ENCODE data around the gene BSCL2.
"Not testable (repeated sequence)": the region's sequence is repeated elsewhere in the genome, so short reads cannot be mapped to it uniquely, and the experiment has no call there.

BSCL2 gene

DNA sequence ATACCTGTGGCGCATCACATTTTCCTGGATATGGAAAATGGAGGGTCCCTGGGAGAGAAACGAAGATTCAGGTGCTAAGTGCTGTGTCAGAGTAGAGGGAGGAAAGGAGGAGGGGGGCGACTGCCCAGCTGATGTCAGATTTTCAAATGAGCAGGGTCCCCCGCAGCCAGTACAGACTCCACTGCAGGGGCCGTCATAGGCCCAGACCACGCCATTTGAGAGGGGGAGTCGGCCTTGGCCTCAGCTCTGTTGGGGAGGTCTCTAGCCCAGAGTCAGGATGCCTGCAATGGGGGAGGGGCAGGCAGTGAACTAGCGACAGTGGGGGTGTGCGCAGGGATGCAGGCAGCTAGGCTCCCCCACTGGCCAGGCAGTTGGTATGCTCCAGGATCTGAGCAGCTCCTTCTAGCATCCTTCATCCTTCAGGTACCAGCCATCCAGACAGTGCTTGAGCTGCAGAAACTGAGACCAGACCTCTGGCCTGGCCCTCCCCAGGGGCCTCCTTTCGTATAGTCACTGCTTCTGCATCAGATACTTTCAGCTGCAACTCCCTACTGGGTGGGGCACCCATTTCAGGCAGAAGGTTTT, at the start of gene BSCL2, which contains the start of gene GNG3:
Gene BSCL2, minus strand, starts transcription at position 148 of the 585 bp plus-strand sequence. CDS start 229 bp downstream, outside the sequence.
Gene GNG3, plus strand, starts transcription at position 400 of the 585 bp plus-strand sequence. CDS start 620 bp downstream, outside the sequence.
- in situ Hi-C loops (cut with MboI; ENCODE audit: low sequenced_read_pairs): no loop called here

DNA sequence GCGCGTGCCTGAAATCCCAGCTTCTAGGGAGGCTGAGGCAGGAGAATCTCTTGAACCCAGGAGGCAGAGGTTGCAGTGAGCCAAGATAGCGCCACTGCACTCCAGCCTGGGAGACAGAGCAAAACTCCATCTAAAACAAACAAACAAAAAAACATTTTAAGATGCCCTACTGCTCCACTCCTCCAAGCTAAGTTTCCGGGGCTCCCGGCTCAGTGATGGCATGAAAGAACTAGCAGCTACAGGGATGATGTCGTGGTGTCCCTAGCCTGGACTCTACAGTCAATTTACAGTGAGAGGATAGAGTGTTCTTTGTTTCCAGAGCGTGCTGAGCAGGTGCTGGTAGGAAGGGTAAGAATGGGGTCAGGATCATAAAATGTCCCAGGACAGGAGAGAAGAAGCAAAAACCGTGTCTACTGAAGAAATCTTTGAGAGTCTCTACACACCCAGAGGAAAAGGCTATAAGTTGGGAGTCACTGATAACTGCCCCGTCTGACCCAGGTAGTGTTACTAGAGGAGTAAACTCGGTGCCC, 47.9 kb upstream of the BSCL2 start:
- in situ Hi-C loops (cut with MboI; ENCODE audit: low sequenced_read_pairs): no loop called here

DNA sequence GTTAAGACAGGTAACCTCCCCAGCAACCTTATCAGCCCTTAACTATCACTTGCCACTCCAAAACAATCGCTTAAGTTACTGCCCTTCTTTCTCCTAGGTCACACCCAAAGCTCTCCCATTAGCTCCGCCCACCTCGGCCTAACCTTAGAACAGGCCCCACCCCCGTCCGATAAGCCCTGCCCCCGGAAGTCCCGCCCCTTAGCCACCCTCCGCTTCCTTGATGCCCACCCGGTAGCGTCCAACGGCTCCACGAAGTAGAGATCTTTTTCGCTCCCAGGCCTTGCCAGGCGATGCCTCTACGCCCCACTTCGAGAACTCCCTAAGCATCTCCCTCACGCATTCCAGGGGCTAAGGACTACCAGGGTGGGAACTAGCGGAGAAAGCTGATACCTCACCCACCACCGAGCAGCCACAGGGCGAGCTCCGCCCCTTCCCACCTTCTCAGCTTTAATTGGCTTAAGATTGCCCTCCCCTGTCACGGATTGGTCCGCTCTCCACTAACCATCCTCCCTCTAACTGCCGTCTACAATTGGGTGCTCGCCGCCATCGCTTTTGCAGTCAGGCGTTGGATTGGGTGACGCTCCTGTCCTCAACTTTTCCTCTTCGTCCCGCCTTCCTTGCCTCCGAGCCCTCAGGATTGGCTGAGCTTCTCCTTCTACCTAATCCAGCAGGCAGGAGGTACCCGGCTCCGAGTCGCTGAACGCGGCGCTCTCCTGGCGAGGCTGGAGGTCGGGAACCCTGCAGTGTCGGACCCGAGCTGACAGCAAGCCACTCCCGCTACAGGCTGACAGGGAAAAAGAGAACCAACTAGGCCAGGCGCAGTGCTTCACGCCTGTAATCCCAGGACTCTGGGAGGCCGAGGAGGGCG, 46.7 kb upstream of the BSCL2 start, which contains the start of gene ZBTB3:
Gene ZBTB3, minus strand, starts transcription at position 425 of the 868 bp plus-strand sequence. CDS start 496 bp downstream, outside the sequence.
- in situ Hi-C loops (cut with MboI; ENCODE audit: low sequenced_read_pairs): no loop called here

DNA sequence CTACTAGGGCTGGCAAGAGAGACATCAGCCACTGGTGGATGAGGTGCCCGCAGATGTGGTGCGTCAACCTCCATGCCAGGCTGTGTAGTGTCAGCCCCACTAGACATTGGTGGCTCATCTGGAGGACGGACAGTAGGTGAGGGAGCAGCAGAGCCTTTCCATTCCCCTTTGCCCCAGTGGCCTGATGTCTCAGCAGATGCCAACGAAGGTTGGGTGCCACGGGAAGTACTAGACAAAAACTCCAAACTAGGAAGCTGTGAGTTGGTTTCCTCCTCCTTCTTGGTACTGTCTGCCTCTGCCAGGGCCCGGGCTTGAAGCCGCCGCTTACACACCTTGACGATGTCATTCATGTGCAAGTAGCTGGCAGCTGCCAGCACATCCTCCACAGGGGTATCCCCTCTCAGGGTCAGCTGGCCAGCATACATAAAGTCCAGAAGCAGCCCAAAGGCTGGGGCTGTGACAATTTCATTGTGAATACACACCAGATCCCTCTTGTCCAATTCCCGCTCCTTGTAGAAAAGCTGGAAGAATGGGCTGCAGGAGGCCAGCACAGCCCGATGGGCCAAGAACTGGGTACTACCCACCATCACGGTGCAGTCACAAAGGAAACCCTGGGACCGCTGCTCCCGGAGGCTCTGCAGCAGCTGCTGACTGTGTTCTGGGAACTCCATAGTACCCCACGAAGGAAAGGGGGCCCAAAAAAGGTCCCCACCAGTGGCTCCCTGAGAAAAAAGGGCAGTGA, 45.9 kb upstream of the BSCL2 start:
- in situ Hi-C loops (cut with MboI; ENCODE audit: low sequenced_read_pairs): no loop called here

DNA sequence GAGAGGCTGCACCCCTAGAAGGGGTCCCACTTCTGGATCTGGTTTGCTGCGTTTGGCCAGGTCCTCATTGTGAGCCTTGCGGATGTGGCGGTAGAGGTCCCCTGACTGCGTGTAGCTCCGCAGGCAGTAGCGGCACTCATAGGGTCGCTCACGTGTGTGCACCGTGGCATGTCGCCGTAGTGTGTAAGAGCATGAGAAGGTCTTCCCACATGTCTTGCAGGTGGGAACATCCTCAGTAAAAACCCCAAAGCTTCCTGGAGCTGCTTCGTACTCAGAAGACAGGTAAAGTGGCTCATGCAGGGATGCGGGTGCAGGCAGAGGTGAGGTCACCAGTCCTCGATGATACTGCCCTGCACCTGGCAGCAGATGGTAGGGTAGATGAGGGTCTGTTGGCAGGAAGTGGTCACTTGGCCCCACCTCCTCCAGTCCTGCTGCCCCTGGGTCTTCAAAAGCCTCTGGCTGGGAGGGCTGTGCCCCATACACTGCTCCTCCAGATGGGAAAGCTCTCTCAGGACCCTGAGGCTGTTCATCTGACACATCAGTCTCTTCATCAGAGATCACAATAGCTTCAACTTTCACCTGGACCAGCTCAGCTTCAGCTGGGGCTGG, 45.1 kb upstream of the BSCL2 start:
- in situ Hi-C loops (cut with MboI; ENCODE audit: low sequenced_read_pairs): no loop called here

DNA sequence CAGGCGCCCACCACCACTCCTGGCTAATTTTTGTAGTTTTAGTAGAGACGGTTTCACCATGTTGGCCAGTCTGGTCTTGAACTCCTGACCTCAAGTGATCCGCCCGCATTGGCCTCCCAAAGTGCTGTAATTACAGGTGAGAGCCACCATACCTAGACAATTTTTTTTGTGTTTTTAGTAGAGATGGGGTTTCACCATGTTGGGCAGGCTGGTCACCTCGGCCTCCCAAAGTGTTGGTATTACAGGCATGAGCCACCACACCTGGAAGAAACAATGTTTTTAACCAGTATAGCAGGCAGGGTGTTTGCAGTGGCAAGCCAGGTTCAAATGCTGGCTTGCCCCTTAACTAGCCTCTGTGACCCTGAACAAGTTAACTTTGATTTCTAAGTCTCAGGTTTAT, 42.7 kb upstream of the BSCL2 start:
- in situ Hi-C loops (cut with MboI; ENCODE audit: low sequenced_read_pairs): not testable (repeated sequence)

DNA sequence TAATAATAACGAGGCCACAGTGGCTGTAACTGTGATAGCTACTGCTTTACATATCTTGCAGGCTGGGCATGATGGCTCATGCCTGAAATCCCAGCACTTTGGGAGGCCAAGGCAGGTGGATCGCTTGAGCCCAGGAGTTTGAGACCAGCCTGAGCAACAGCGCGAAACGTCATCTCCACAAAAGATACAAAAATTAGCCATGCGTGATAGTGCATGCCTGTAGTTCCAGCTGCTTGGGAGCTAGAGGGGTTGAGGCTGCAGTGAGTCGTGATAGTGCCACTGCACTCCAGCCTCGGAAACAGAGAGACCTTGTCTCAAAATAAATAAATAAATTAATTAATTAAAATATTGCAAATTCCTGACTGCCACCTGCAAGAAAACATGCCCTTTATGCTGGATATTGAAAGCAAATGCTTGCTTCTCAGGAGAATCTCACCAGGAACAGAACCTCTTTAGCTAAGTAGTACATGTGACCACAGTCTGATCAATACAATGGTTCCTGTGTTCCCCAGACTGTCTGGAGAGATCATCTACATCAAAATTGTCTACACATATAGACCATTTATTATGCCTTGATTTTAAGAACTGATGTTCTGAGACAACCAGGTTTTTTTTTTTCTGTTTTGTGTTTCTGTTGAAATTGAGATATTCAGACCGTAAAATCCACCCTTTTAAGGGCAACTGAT, 40.4 kb upstream of the BSCL2 start:
- in situ Hi-C loops (cut with MboI; ENCODE audit: low sequenced_read_pairs): no loop called here

DNA sequence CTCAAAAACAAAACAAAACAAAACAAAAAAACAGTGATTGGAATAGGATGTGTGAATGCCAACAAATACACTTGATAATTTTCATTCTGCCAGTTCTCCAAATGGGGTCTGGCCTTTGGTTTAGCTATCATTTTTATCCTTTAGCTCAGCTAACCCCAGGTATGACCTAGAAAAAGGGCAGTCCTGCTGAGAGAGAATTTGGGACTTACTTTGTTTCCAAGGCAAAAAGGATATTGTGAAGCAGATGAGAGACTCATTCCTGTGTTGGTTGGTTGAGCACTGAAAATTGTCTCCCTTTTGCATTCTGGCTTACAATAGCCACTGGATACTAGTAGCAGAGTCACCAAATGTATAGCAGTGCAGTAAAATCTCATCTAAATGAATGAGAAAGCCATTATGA, 30.0 kb upstream of the BSCL2 start:
- in situ Hi-C loops (cut with MboI; ENCODE audit: low sequenced_read_pairs): no loop called here

DNA sequence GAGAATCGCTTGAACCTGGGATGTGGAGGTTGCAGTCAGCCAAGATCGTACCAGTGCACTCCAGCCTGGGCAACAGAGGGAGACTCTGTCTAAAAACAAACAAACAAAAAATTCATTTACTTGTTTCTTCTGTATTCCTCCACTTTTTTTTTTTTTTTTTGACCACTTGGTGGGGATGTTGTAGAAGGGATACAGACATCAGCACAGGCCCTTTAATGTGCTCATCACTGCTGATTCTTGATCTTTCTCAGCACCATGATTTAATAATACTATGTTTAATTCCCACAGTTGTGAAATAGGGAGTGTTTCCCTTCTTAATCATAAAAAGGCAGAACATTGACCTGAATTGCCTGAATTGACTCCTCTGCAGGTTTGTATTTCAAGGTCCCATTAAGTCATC, 25.6 kb upstream of the BSCL2 start:
- in situ Hi-C loops (cut with MboI; ENCODE audit: low sequenced_read_pairs): no loop called here

DNA sequence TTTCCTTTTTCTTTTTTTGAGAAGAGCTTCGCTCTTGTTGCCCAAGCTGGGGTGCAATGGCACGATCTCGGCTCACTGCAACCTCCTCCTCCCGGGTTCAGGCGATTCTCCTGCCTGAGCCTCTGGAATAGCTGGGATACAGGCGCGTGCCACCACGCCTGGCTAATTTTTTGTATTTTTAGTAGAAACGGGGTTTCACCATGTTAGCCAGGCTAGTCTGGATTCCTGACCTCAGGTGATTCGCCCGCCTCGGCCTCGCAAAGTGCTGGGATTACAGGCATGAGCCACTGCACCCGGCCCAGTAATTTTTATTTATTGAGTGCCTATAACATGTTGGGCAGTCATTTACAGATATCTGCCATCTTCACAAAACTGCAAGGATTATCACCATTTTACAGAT, 22.9 kb upstream of the BSCL2 start:
- in situ Hi-C loops (cut with MboI; ENCODE audit: low sequenced_read_pairs): not testable (repeated sequence)

DNA sequence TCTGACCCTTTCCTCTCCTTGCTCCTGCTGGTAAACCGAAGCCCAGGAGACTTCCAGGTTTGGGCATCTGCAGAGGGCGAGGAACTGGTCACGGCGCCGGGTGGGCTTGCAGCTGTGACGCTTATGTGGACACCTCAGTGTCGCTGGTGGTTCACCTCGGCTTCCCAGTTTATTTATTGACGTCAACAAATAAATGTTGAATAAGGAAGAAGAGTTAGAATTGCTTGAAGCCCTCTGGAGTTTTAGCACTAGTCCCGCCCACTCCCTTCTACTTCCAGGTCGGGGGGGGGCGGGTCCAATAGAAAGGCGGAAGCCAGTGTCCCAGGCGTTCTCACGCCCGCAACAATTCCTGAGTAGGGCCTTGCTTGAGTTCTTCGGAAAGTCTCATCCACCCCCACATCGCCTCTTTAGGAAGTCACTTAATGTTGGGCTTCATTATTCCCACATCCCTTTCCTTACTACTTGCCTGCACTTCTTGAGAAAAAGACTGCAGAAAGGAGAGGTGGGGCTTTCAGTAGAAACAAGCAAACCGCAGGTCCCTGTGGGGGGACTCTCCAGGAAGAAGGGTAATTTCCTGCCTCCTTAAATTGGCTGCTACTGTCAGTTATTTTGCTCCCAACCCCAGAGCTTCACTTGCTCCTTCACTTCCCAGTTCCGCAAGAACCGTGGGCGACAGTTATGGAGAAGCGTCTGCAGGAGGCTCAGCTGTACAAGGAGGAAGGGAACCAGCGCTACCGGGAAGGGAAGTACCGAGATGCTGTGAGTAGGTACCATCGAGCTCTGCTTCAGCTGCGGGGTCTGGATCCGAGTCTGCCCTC, 21.2 kb upstream of the BSCL2 start, which contains the start of gene TTC9C:
Gene TTC9C, plus strand, starts transcription at position 316 of the 818 bp plus-strand sequence. Its CDS starts 363 bp downstream, at position 679.
- in situ Hi-C loops (cut with MboI; ENCODE audit: low sequenced_read_pairs): no loop called here

DNA sequence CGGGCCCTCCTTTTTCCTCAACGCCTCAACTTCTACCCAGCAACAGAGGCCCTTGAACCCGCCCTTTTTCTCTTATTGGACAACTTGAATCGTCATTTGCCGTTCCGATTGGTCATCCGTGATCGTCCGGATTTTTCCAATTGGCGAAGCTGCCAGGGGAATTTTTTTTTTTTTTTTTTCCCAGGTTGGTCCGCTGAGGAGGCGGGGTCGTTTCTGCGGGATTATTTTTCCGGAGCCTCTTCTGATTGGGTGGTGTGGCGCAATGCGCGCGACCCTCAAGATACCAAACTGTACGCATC, 20.6 kb upstream of the BSCL2 start:
- in situ Hi-C loops (cut with MboI; ENCODE audit: low sequenced_read_pairs): no loop called here

DNA sequence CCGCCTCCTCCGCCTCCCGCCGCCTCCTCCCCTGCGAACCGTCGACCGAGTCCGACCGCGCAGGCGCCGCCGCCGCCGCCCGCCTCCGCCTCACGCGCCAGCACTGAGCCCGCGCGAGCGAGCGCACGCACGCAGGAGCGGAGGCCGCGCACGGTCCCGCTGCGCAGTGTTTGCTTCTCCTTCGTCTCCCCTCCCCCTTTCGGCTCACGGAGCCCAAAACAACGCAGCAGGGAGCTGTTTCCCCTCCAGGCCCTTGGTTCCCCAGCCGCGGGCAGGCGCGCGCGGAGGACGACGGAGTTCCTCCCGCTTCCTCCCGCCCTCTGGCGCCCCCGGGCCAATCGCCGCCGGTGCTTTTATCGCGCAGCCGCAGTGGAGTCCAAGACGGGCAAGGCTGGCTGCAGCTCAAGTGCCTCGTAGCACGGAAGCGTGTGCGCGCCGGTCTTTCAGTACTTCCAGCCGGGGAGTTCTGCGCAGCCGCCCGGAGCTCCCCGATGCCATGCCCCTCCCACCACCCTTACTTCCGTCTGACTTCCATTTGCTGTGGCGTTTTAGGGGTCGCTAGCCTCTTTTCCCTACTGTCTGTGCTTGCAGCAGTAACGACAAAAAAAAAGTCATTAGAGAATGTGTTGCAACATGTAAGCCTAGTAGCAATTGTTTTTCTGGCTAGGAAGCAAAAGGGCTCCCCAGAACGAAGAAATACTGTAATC, 20.1 kb upstream of the BSCL2 start, which contains the start of gene HNRNPUL2:
Gene HNRNPUL2, minus strand, starts transcription at position 293 of the 707 bp plus-strand sequence. CDS start 301 bp downstream, outside the sequence.
- in situ Hi-C loops (cut with MboI; ENCODE audit: low sequenced_read_pairs): no loop called here

DNA sequence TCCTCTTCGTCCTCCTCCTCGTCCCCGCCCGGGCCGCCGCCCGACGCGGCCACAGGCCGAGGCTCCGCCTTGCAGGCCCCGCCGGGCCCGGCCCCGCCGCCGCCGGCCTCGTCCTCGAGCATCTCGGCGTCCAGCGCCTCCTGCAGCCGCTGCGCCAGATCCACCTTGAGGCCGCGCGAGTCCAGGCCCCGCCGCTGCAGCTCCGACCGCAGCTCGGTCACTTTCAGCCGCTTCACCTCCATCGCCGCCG, 19.6 kb upstream of the BSCL2 start:
- in situ Hi-C loops (cut with MboI; ENCODE audit: low sequenced_read_pairs): no loop called here

DNA sequence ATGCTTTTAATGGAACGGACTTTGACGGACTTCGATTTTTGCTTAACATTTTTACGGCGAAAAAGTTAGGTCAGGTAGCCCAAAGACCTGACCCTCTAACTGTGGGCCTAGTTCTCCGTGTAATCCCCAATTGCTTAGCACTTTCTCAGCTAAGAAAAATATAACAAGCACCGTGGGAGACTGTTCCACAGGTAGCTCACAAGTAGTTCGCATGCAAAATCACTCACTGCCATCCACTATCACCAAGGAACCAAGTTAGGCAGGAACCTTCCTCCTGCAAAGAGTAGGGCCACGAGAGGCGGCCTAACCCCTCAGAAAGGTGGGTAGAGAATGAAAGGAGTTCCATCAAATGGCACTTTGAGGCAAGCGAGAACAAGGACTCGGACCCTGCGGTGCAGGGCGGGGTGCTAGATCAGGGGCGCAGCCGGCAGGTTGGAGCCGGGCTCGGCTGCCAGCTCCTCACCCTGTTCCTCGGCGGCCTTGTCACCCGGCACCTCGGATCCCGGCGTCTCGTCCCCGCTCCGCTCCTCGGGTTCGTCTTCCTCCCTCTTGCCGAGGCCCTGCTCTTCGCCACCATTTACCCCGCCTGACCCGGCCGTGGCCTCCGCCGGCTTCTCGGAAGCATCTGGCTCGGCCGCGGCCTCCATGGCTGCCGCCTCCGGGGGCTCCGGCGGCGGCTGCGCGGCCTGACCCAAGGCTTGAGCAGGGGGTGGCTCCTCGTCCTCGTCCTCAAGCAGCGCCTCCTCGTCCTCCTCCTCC, 19.1 kb upstream of the BSCL2 start:
- in situ Hi-C loops (cut with MboI; ENCODE audit: low sequenced_read_pairs): no loop called here

DNA sequence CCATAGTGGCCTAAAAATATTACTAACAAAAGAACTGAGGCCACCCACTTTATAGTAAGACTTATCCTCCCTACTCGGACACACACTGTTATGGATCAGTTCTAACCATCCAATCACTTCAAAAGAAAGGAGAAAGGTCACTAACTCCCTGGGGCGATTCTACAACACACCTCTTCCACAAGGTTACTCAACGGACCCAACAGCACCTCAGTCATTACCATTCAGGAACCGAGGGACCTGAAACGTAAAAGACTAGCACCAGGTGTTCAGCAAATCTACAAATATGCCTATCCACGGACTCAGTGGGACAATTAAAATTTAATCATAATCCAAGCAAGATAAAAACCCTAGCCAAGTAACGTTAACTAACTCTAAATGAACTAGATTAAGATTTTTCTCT, 18.4 kb upstream of the BSCL2 start:
- in situ Hi-C loops (cut with MboI; ENCODE audit: low sequenced_read_pairs): no loop called here

DNA sequence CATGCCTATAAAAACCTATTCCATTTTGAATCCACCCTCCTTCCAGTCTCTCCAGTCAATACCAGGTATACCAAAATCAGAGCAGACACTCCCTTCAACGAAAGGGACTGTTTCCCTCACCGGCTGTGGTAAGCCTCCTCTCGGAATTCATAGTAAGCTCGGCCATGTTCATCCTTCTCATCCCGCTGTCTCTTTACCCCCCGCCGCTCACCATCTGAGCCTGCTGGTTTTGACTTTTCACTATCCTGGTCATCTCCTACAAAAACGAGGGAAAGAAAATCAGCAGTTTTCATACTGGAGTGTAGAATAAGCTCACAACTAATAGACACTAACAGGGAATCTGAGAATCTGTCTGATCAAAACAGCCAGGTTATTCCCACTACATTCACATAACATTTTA, 16.9 kb upstream of the BSCL2 start:
- in situ Hi-C loops (cut with MboI; ENCODE audit: low sequenced_read_pairs): no loop called here

DNA sequence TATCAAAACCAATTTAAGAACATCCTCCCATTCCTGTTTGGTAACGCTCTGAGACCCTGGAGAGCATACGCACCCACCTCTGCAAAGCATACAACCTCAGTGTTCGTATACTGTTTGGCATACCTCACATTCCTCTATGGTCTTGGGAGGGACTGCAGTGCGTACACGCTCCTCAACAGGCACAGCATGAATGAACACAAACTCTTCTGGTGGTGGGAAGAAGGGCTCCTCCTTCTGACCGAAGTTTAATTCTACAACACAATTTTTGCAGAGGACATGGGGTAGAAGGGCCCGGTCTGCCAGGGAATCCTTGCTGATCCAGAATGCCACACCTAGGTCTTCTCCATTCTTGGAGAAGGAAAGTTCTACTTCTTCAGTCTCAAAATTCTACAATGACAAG, 14.8 kb upstream of the BSCL2 start:
- in situ Hi-C loops (cut with MboI; ENCODE audit: low sequenced_read_pairs): no loop called here

Data from HL-60/S4 treated with phorbol 12-myristate 13-acetate at 8.2 ng/mL for 4 days and 3 days (cell line).